HG03025 (cell line): ENCODE data around the gene FOXI2.

ENCODE experiments used
- ATAC-seq: cut with Tn5 transposase; IDR thresholded peaks from one replicate; pipeline ENCODE4 v1.9.1; 2021; ENCODE audit warnings: mild to moderate bottlenecking, moderate library complexity; ENCODE audit not compliant: unreplicated experiment, low FRiP score

The FOXI2 gene

GRCh38 chr10:127740596-127740995 is 3.6 kb downstream of the FOXI2 start:
- ATAC-seq, result no peak

- no peak for ATAC-seq
These were observed 6.2 kb downstream of the FOXI2 start for GRCh38 chr10:127743205-127743604.

- ATAC-seq, result no peak
These were observed 8.0 kb downstream of the FOXI2 start for GRCh38 chr10:127744956-127745355.

- no peak for ATAC-seq
These were observed 8.9 kb downstream of the FOXI2 start for GRCh38 chr10:127745861-127746260.

GRCh38 chr10:127755753-127756152 is 18.8 kb downstream of the FOXI2 start:
- ATAC-seq, result no peak

- ATAC-seq, result no peak
These were observed 19.3 kb downstream of the FOXI2 start for GRCh38 chr10:127756264-127756663.

- no peak for ATAC-seq
These were observed 20.0 kb downstream of the FOXI2 start for GRCh38 chr10:127757033-127757432.

- no peak for ATAC-seq
These were observed 22.3 kb downstream of the FOXI2 start for GRCh38 chr10:127759276-127759675.

- ATAC-seq, result no peak
These were observed 25.9 kb downstream of the FOXI2 start for GRCh38 chr10:127762925-127763324.

GRCh38 chr10:127774766-127775559 is 38.0 kb downstream of the FOXI2 start:
- no peak for ATAC-seq

- no peak for ATAC-seq
These were observed 39.8 kb downstream of the FOXI2 start for GRCh38 chr10:127776816-127777215.

GRCh38 chr10:127781412-127781811 is 44.4 kb downstream of the FOXI2 start:
- ATAC-seq, result no peak

GRCh38 chr10:127787873-127788272 is 50.9 kb downstream of the FOXI2 start:
- no peak for ATAC-seq

- ATAC-seq, result no peak
These were observed 53.2 kb downstream of the FOXI2 start for GRCh38 chr10:127790066-127790624.
